T-helper 22 cell (primary cell): ENCODE measurements around the gene LRCH1.

Experiments
- DNase-seq: peaks from one replicate; pipeline ENCODE4 v3.0.0-alpha.2; 2020; ENCODE audit warnings: low read depth

Gene LRCH1

GRCh38 chr13:46799139-46799538, 246.2 kb downstream of the LRCH1 start:
- DNase-seq, result no peak

- no peak for DNase-seq
Measured at GRCh38 chr13:46801858-46802257, 248.9 kb downstream of the LRCH1 start.
